Vagina (tissue), 2 donors: ENCODE data around the gene PSME1.

ENCODE experiments used
- CTCF ChIP-seq, 3 experiments: fragments of 450-650 bp in 2 of 3; fragments of 200-600 bp in 1 of 3; sonication (generic) in 1 of 3; IDR thresholded peaks; one replicate each; pipeline ENCODE4 v1.5.1; 2017 to 2019; ENCODE audit warnings: antibody characterized with exemption in 3 of 3, mild to moderate bottlenecking in 2 of 3, moderate library complexity in 2 of 3
- POLR2A ChIP-seq, 2 donors: fragments of 450-650 bp; IDR thresholded peaks; one replicate each; pipeline ENCODE4 v1.6.1; 2017; ENCODE audit warnings: antibody characterized with exemption in 2 of 2, mild to moderate bottlenecking in 2 of 2, moderate library complexity in 2 of 2
- POLR2AphosphoS5 ChIP-seq, 2 donors: sonication (generic); formaldehyde crosslinking; IDR thresholded peaks; one replicate each; pipeline ENCODE4 v1.9.0; 2017; ENCODE audit warnings: antibody characterized with exemption in 2 of 2, mild to moderate bottlenecking in 2 of 2, low read depth in 1 of 2; ENCODE audit not compliant: insufficient read depth in 1 of 2

GRCh38 chr14:24144451-24144850 is 8.5 kb downstream of the PSME1 start:
- no peak for TF ChIP-seq POLR2A (IDR thresholded peaks at IDR 0.05)
- TF ChIP-seq CTCF (IDR thresholded peaks at IDR 0.05), result no peak
- TF ChIP-seq POLR2AphosphoS5 (IDR thresholded peaks at IDR 0.05; ENCODE audit: insufficient read depth in 1 of 2, low read depth in 1 of 2), result no peak
